Type B pancreatic cell (in vitro differentiated cells): Measurements from ENCODE around the gene ATP6V1F. TPM values are rescaled to one million over a fixed set of nuclear protein-coding genes. Genes with fewer than 3 reads are reported as not detected.

Experiments used
- DNase-seq: peaks from one replicate; pipeline ENCODE4 v3.0.0; 2021; ENCODE audit warnings: mixed read lengths; ENCODE audit not compliant: unreplicated experiment; ENCODE audit errors: extremely low spot score
- H3K27ac Mint-ChIP-seq: 2 replicates; pipeline ENCODE4 v1.8.0; 2021; ENCODE audit warnings: mild to moderate bottlenecking, mixed read lengths
- H3K27me3 Mint-ChIP-seq: 2 replicates; pipeline ENCODE4 v1.8.0; 2021; ENCODE audit warnings: mixed read lengths
- H3K36me3 Mint-ChIP-seq: 2 replicates; pipeline ENCODE4 v1.8.0; 2021; ENCODE audit warnings: mixed read lengths
- H3K4me1 Mint-ChIP-seq: one replicate; pipeline ENCODE4 v1.8.0; 2021; ENCODE audit warnings: mixed read lengths; ENCODE audit not compliant: unreplicated experiment
- H3K4me3 Mint-ChIP-seq: 2 replicates; pipeline ENCODE4 v1.8.0; 2021; ENCODE audit warnings: mild to moderate bottlenecking, mixed read lengths
- H3K9me3 Mint-ChIP-seq: 2 replicates; pipeline ENCODE4 v1.8.0; 2021; ENCODE audit warnings: mixed read lengths
- total RNA-seq: library from RNA; stranded (reverse); gene quantifications from 2 replicates; pipeline ENCODE4 v1.2.1, GENCODE V29; 2021; ENCODE audit warnings: low replicate concordance
- TF ChIP-seq, protein P1 (sequence below): fragments of 200-600 bp; sonication (generic); conservative IDR thresholded peaks from 2 replicates; pipeline ENCODE4 v1.5.0; 2021; ENCODE audit warnings: antibody characterized with exemption, mild to moderate bottlenecking

ATP6V1F gene
- total RNA-seq, 1 donor from 2014 or later: 144 TPM

DNA sequence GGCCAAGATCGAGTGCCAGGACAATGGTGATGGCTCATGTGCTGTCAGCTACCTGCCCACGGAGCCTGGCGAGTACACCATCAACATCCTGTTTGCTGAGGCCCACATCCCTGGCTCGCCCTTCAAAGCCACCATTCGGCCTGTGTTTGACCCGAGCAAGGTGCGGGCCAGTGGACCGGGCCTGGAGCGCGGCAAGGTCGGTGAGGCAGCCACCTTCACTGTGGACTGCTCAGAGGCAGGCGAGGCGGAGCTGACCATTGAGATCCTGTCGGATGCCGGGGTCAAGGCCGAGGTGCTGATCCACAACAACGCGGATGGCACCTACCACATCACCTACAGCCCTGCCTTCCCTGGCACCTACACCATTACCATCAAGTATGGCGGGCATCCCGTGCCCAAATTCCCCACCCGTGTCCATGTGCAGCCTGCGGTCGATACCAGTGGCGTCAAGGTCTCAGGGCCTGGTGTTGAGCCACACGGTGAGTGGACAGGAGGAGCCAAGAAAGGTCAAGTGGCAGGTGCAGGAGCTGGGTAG is 17.8 kb upstream of the ATP6V1F start:
- TF ChIP-seq, protein P1, sequence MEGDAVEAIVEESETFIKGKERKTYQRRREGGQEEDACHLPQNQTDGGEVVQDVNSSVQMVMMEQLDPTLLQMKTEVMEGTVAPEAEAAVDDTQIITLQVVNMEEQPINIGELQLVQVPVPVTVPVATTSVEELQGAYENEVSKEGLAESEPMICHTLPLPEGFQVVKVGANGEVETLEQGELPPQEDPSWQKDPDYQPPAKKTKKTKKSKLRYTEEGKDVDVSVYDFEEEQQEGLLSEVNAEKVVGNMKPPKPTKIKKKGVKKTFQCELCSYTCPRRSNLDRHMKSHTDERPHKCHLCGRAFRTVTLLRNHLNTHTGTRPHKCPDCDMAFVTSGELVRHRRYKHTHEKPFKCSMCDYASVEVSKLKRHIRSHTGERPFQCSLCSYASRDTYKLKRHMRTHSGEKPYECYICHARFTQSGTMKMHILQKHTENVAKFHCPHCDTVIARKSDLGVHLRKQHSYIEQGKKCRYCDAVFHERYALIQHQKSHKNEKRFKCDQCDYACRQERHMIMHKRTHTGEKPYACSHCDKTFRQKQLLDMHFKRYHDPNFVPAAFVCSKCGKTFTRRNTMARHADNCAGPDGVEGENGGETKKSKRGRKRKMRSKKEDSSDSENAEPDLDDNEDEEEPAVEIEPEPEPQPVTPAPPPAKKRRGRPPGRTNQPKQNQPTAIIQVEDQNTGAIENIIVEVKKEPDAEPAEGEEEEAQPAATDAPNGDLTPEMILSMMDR: no peak
- no peaks in the 10 kb centered on the region for H3K36me3 Mint-ChIP-seq
- DNase-seq: no peak
- H3K27me3 Mint-ChIP-seq: no peaks in the 10 kb centered on the region
- no peaks in the 10 kb centered on the region for H3K4me1 Mint-ChIP-seq
- H3K27ac Mint-ChIP-seq: no peak overlapping the region
- no peaks in the 10 kb centered on the region for H3K9me3 Mint-ChIP-seq
- H3K4me3 Mint-ChIP-seq: no peak overlapping the region

DNA sequence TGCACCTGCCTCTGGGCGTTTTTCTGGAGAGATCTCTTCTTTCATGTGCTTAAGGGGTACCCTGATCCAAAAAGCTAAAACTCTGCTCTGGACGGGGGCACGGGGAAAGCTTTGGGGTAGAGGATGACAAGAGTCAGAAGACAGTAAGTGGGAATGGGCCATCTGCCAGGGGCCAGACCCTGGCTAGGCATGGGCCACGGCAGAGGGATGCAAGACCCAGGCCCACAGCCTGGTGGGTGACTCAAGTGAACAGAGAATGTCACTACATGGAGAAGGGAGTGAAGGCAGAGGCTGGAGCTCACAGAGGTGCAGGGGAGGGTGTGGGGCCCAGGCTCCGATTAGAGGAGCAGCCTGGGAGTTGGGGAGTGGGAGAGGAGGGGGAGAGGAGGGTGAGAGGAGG is 17.2 kb upstream of the ATP6V1F start:
- no peak overlapping the region for H3K27ac Mint-ChIP-seq
- H3K36me3 Mint-ChIP-seq: no peaks in the 10 kb centered on the region
- no peak for DNase-seq
- H3K4me1 Mint-ChIP-seq: no peaks in the 10 kb centered on the region
- H3K9me3 Mint-ChIP-seq: no peaks in the 10 kb centered on the region
- no peak overlapping the region for H3K4me3 Mint-ChIP-seq
- H3K27me3 Mint-ChIP-seq: no peaks in the 10 kb centered on the region
- TF ChIP-seq, protein P1: no peak

DNA sequence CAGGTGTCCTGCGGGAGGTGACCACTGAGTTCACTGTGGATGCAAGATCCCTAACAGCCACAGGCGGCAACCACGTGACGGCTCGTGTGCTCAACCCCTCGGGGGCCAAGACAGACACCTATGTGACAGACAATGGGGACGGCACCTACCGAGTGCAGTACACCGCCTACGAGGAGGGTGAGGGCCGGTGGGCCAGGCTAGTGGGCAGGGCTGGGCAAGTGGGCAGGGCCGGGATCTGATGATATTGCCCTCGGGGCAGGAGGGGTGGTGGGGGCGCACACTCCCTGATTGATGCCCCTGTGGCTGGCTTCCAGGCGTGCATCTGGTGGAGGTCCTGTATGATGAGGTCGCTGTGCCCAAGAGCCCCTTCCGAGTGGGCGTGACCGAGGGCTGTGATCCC is 16.7 kb upstream of the ATP6V1F start:
- no peak overlapping the region for H3K27ac Mint-ChIP-seq
- no peaks in the 10 kb centered on the region for H3K36me3 Mint-ChIP-seq
- TF ChIP-seq, protein P1: no peak
- H3K4me1 Mint-ChIP-seq: no peaks in the 10 kb centered on the region
- H3K9me3 Mint-ChIP-seq: no peaks in the 10 kb centered on the region
- no peak overlapping the region for H3K4me3 Mint-ChIP-seq
- H3K27me3 Mint-ChIP-seq: no peaks in the 10 kb centered on the region
- DNase-seq: no peak

GRCh38 chr7:128846781-128847444 is 15.7 kb upstream of the ATP6V1F start:
- no peaks in the 10 kb centered on the region for H3K9me3 Mint-ChIP-seq
- no peak overlapping the region for H3K27ac Mint-ChIP-seq
- no peak for DNase-seq
- TF ChIP-seq, protein P1: no peak
- no peak overlapping the region for H3K4me3 Mint-ChIP-seq
- no peaks in the 10 kb centered on the region for H3K27me3 Mint-ChIP-seq
- H3K36me3 Mint-ChIP-seq: no peaks in the 10 kb centered on the region
- no peaks in the 10 kb centered on the region for H3K4me1 Mint-ChIP-seq

DNA sequence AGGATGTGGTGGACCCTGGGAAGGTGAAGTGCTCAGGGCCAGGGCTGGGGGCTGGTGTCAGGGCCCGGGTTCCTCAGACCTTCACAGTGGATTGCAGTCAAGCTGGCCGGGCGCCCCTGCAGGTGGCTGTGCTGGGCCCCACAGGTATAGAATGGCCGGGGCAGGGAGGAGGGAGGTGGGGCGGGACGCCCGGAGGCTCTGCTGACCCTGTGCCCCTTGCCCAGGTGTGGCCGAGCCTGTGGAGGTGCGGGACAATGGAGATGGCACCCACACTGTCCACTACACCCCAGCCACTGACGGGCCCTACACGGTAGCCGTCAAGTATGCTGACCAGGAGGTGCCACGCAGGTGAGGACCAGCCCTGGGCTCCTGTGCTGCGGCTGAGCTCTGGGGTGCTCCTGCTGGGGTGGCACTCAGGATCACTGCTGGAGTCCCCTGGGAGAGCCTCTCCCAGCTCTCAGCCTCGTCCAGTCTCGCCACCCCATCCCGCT is 14.9 kb upstream of the ATP6V1F start:
- Mint-ChIP-seq H3K27me3 (no peaks in the 10 kb centered on the region), H3K9me3 (no peaks in the 10 kb centered on the region), H3K4me1 (no peaks in the 10 kb centered on the region), H3K36me3 (no peaks in the 10 kb centered on the region), H3K27ac (no peak overlapping the region), H3K4me3 (no peak overlapping the region)
- DNase-seq: no peak
- TF ChIP-seq, protein P1: no peak
